Activated CD4-positive, alpha-beta T cell treated with anti-CD3 and anti-CD28 coated beads for 1 hour (primary cell): ENCODE data around the gene GTF2F2.

Experiments used
- DNase-seq: peaks from one replicate; pipeline ENCODE4 v3.0.0-alpha.2; 2020

The GTF2F2 gene

GRCh38 chr13:45122941-45123340 lies 2.6 kb downstream of the GTF2F2 start:
- DNase-seq = no peak

GRCh38 chr13:45132369-45133064 lies 12.2 kb downstream of the GTF2F2 start:
- no peak for DNase-seq

GRCh38 chr13:45133396-45134118 lies 13.2 kb downstream of the GTF2F2 start:
- DNase-seq = no peak

- no peak for DNase-seq
Observed at GRCh38 chr13:45136741-45137504, 16.6 kb downstream of the GTF2F2 start.

GRCh38 chr13:45137526-45137925 lies 17.2 kb downstream of the GTF2F2 start:
- no peak for DNase-seq

GRCh38 chr13:45138282-45138681 lies 18.0 kb downstream of the GTF2F2 start:
- no peak for DNase-seq

GRCh38 chr13:45141369-45141768 lies 21.1 kb downstream of the GTF2F2 start:
- DNase-seq = no peak

GRCh38 chr13:45142440-45143345 lies 22.4 kb downstream of the GTF2F2 start:
- no peak for DNase-seq

GRCh38 chr13:45143346-45143751 lies 23.0 kb downstream of the GTF2F2 start:
- DNase-seq = no peak

- DNase-seq = no peak
Observed at GRCh38 chr13:45149964-45150363, 29.7 kb downstream of the GTF2F2 start.

- no peak for DNase-seq
Observed at GRCh38 chr13:45156565-45157361, 36.5 kb downstream of the GTF2F2 start.

GRCh38 chr13:45162194-45162593 lies 41.9 kb downstream of the GTF2F2 start:
- no peak for DNase-seq

GRCh38 chr13:45162821-45163220 lies 42.5 kb downstream of the GTF2F2 start:
- no peak for DNase-seq

- no peak for DNase-seq
Observed at GRCh38 chr13:45166858-45167257, 46.5 kb downstream of the GTF2F2 start.

GRCh38 chr13:45167611-45168554 lies 47.6 kb downstream of the GTF2F2 start:
- no peak for DNase-seq

GRCh38 chr13:45168555-45168930 lies 48.2 kb downstream of the GTF2F2 start:
- DNase-seq = no peak

GRCh38 chr13:45174478-45174877 lies 54.2 kb downstream of the GTF2F2 start:
- no peak for DNase-seq

- no peak for DNase-seq
Observed at GRCh38 chr13:45178349-45179162, 58.2 kb downstream of the GTF2F2 start.

- DNase-seq = no peak
Observed at GRCh38 chr13:45179428-45179827, 59.1 kb downstream of the GTF2F2 start.

GRCh38 chr13:45180303-45180702 lies 60.0 kb downstream of the GTF2F2 start:
- no peak for DNase-seq
